Fibroblast of the aortic adventitia (primary cell): ENCODE results near the gene ZSWIM1. TPM values are rescaled to one million over a fixed set of nuclear protein-coding genes. Genes with fewer than 3 reads are reported as not detected.
A peak's percentile ranks its signal among the peaks of the same experiment; 100 is the strongest.

ENCODE experiments used
- DNase-seq: peaks from one replicate; pipeline ENCODE4 v3.0.0-alpha.2; 2010; ENCODE audit warnings: low read depth
- H3K4me3 ChIP-seq: 2 replicates; pipeline ENCODE4 v1.5.1; 2011; ENCODE audit warnings: low read depth, mild to moderate bottlenecking, control low read depth, low read length, moderate library complexity
- CTCF ChIP-seq: IDR thresholded peaks from 2 replicates; pipeline ENCODE4 v1.5.1; 2011; ENCODE audit warnings: mild to moderate bottlenecking, low read length, control low read depth, inconsistent platforms; ENCODE audit not compliant: insufficient read depth
- total RNA-seq: library from RNA; depleted of rRNA; stranded (reverse); fragments of >200 nt; gene quantifications from 2 replicates; pipeline ENCODE4 v1.2.3, GENCODE V29; 2012; ENCODE audit warnings: low replicate concordance

The ZSWIM1 gene
- total RNA-seq, 1 donor, result 15.1 TPM

- DNase-seq, result peak; percentile 48
- H3K4me3 ChIP-seq, result peak overlapping the region; percentile 95
- TF ChIP-seq CTCF, result no peak
Observed at GRCh38 chr20:45934046-45934585, 53.1 kb downstream of the ZSWIM1 start.

Other genes with a start within 250 kb of the ZSWIM1 start
- not detected in 2 replicates for gene WFDC9, start 249.9 kb upstream of the ZSWIM1 start, total RNA-seq
- gene WFDC11, start 211.0 kb upstream of the ZSWIM1 start, total RNA-seq, result not detected in 2 replicates
- not detected in 2 replicates for gene WFDC13, start 179.2 kb upstream of the ZSWIM1 start, total RNA-seq
- not detected in 2 replicates for gene WFDC10B, start 176.2 kb upstream of the ZSWIM1 start, total RNA-seq
- not detected in 2 replicates for gene SPINT4, start 158.9 kb upstream of the ZSWIM1 start, total RNA-seq
- gene WFDC3, start 89.3 kb upstream of the ZSWIM1 start, total RNA-seq, result 0.18 TPM in 1 of 2 replicates, not detected in the other
- 17.4 and 26.4 TPM in 2 replicates for gene DNTTIP1, start 89.3 kb upstream of the ZSWIM1 start, total RNA-seq
- gene UBE2C, start 68.6 kb upstream of the ZSWIM1 start, total RNA-seq, result 0.49 and 53.3 TPM in 2 replicates
- gene TNNC2, start 53.9 kb upstream of the ZSWIM1 start, total RNA-seq, result 0.45 and 1.8 TPM in 2 replicates
- 88.8 and 90.7 TPM in 2 replicates for gene SNX21, start 47.4 kb upstream of the ZSWIM1 start, total RNA-seq
- 17.7 and 25.8 TPM in 2 replicates for gene ACOT8, start 23.8 kb upstream of the ZSWIM1 start, total RNA-seq
- 1.9 and 4.3 TPM in 2 replicates for gene ZSWIM3, start 23.6 kb upstream of the ZSWIM1 start, total RNA-seq
- gene SPATA25, start 6.4 kb downstream of the ZSWIM1 start, total RNA-seq, result 2.1 and 9.6 TPM in 2 replicates
- 6.8 and 7.0 TPM in 2 replicates for gene NEURL2, start 10.0 kb downstream of the ZSWIM1 start, total RNA-seq
- 56.2 and 166 TPM in 2 replicates for gene CTSA, start 10.1 kb downstream of the ZSWIM1 start, total RNA-seq
- 66.9 and 107 TPM in 2 replicates for gene PLTP, start 30.9 kb downstream of the ZSWIM1 start, total RNA-seq
- gene PCIF1, start 53.5 kb downstream of the ZSWIM1 start, total RNA-seq, result 12.1 and 15.9 TPM in 2 replicates
- gene ZNF335, start 91.0 kb downstream of the ZSWIM1 start, total RNA-seq, result 18.2 and 20.9 TPM in 2 replicates
- gene MMP9, start 127.7 kb downstream of the ZSWIM1 start, total RNA-seq, result not detected in 2 replicates
- not detected in 2 replicates for gene SLC12A5, start 148.0 kb downstream of the ZSWIM1 start, total RNA-seq
- 11.9 and 24.0 TPM in 2 replicates for gene NCOA5, start 208.7 kb downstream of the ZSWIM1 start, total RNA-seq
- gene CD40, start 237.1 kb downstream of the ZSWIM1 start, total RNA-seq, result 0.45 and 1.5 TPM in 2 replicates